AG09319 (cell line): ENCODE data around the gene SLC26A3.

Experiments
- DNase-seq: peaks from one replicate; pipeline ENCODE4 v3.0.0-alpha.2; 2010; ENCODE audit warnings: low read depth; ENCODE audit errors: extremely low read depth
- TF ChIP-seq, protein P1 (sequence below): IDR thresholded peaks from 2 replicates; pipeline ENCODE4 v1.5.1; 2011; ENCODE audit warnings: low read depth, mild to moderate bottlenecking, inconsistent platforms, low read length, moderate library complexity

Gene SLC26A3

DNA sequence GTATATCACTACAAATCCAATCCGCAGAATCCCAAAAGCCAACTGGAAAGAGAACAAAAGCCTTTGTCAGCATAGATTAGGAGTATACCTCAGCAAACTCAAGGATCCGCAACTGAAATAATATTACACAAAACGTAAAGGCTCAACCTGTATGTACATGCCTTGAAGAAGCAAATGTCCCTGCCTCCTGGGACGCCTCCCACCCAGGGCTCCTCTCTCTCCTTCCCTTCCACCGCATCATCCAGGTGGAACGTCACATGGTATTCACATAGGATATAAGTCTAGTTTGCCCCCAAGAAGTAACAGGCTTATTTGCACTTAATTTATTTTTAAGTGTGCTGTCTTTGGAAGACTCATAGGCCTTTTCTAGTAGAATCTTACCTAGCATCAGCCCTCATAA is 13.4 kb downstream of the SLC26A3 start:
- no peak for DNase-seq
- TF ChIP-seq, protein P1, sequence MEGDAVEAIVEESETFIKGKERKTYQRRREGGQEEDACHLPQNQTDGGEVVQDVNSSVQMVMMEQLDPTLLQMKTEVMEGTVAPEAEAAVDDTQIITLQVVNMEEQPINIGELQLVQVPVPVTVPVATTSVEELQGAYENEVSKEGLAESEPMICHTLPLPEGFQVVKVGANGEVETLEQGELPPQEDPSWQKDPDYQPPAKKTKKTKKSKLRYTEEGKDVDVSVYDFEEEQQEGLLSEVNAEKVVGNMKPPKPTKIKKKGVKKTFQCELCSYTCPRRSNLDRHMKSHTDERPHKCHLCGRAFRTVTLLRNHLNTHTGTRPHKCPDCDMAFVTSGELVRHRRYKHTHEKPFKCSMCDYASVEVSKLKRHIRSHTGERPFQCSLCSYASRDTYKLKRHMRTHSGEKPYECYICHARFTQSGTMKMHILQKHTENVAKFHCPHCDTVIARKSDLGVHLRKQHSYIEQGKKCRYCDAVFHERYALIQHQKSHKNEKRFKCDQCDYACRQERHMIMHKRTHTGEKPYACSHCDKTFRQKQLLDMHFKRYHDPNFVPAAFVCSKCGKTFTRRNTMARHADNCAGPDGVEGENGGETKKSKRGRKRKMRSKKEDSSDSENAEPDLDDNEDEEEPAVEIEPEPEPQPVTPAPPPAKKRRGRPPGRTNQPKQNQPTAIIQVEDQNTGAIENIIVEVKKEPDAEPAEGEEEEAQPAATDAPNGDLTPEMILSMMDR, result no peak

DNA sequence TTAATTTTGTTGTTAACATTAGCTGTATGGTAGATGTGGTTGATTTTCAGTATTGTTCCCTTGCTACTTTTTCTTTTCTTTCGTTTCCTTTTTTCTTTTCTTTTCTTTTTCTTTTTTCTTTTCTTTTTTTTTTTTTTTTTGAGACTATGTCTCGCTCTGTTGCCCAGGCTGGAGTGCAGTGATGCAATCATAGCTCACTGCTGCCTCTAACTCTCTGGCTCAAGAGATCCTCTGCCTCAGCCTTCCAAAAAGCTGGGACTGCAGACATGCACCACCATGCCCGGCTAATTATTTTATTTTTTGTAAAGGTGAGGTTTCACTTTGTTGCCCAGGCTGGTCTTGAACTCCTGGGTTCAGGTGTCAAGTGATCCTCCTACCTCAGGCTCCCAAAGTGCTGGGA is 14.4 kb downstream of the SLC26A3 start:
- TF ChIP-seq, protein P1, result no peak
- DNase-seq, result no peak

DNA sequence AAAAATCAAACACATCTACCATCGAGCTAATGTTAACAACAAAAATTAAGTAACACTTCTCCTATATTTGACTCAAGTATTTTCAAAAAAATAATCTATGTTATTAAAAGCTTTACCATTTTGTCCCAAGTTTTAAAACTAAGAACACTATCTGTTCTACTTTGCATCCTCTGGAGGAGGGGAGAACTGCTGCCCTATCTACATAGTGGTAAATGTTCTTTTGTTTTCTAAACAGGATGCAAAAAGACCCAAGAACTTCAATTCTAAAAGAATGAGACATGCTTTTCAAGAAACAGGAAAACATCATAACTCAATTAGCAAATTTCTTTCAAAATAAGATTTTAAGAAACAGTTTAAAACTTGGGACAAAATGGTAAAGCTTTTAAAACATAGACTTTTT is 14.8 kb downstream of the SLC26A3 start:
- TF ChIP-seq, protein P1, result no peak
- no peak for DNase-seq

DNA sequence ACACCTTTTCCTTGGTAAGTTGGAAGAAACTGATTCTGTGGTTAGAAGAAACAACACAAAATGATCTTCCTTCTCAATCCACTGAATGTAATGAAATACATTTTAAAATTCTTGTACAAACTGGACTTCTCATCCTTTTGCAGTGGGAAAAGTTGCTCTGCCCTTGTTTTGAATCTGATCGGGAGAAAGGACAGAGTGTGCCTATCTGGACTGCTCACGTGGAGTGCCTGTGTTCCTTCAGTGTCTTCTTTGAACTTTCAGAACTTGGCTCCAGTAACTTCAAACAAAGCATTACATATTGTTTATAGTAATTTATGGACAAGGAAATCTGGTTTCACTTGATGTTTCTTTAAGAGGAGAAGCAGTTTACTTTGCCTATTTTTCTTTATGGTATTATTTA is 17.1 kb downstream of the SLC26A3 start:
- no peak for DNase-seq
- TF ChIP-seq, protein P1, result no peak

DNA sequence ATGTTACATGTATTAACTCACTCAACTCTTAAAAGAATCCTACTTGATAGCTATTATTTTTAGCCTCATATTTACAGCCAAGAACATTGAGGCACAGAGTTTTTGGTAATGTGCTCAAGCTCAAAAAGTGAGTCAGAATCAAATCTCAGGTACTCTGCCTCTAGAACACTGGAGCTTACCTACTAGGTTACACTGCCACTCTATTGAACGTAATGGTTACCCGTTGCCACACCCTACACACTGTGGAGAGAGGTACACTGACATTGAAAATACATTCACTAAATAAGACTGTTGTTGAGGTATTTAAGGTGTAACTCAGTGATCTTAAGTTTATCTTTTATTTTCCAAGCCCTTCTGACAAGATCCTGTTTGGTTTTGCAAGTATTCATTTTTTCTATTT is 17.9 kb downstream of the SLC26A3 start:
- TF ChIP-seq, protein P1, result no peak
- DNase-seq, result no peak

DNA sequence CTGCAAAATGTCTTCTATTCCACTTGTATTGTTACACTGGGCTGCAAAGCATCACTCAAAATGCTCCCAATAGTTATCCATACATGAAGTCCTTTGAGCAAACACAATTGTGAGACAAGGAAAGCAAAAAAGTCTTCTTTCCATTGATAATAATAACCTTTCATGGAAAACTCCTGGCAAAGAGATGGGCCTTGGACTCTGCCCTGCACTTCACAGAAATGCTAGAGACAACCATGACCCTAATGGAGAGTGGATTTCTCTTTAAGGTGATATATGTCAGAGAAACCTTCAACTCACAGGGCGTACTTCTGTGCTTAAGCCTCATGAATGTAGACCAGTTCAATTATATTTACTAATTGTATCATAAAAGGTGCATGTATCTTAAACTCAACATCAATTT is 19.4 kb downstream of the SLC26A3 start:
- DNase-seq, result no peak
- TF ChIP-seq, protein P1, result no peak

DNA sequence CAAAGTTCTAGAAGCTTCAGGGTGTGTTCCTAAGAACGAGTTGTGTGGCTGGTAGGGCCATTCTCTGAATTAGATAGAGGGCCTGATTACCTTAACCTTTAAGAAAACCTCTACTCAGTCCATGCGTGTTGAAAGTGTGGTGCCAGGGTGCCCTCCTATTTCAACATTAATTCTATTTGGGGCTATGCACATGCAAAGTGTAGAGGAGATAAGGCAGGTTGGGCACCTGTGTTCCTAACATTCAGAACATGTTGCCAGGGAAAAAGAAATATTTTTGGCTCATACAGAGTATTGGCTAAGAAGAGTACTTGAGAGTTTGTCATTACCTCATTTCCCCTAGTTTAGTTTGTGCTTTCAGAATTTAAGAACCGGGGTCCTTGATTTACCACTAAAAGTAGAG is 20.6 kb downstream of the SLC26A3 start:
- no peak for DNase-seq
- TF ChIP-seq, protein P1, result no peak

DNA sequence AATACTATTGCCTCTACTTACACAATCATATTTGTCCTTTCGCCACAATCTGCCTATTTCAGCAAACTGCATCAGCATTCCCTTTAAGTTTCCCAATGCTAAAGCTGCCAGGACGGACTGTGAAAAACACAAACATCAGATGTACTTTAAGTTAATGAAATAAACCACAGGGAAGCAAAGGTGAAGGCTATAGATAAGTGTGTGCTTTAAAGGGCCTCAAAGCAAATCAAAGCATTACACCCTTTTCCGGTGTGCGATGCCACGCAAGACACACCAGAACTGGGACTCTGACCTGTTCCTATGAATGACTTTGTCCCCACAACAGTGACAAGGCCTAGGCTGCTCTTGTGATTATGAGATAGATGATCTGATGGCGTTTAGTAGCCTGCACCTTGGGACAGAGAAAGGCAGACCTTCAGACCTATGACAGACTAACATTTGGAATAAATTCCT is 23.4 kb downstream of the SLC26A3 start:
- DNase-seq, result no peak
- TF ChIP-seq, protein P1, result no peak
